GM19193 (cell line): ENCODE data around the gene NUDC.

Experiments used
- POLR2A ChIP-seq: IDR thresholded peaks from 4 replicates; pipeline ENCODE4 v1.6.1; 2011; ENCODE audit not compliant: insufficient read depth, insufficient read length; ENCODE audit errors: extremely low read depth

Gene NUDC

DNA sequence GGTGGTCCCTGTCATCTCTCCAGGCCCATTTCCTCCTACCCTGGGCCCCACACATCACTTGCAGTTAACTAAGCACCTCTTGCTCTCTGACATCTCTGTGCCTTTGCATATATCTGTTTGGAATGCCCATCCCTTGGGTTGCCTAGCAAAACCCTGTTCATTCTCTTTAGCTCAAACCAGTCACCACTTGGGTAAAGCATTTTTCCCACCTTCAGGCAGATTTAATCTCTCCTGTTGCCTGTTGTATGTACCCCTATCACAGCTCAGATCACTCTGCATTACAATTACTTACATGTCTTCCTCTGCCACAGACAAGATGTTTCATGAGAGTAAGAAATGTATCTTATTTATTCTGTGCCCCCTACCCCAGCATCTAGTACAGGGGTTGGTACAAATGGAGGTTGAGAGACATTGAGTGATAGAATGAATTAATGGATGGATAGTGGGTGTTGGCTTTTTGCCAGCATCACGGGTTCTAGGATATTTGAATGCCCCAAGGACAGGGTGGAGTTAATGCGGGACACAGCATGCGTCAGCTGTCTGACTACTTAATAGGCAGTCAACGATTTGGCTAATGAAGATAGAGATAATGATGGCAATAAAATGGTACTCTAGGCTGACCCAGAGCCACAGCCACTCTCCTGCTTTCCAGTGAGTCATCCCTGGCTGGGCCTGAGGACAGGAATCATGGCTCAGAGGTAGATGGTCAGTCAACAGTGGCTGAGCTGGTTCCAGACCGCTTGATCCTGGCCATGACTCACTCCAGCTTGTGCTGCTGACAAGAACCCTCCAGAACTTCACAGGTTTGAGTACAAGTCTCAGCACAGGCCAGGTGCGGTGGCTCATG, 14.2 kb upstream of the NUDC start:
- no peak for TF ChIP-seq POLR2A

DNA sequence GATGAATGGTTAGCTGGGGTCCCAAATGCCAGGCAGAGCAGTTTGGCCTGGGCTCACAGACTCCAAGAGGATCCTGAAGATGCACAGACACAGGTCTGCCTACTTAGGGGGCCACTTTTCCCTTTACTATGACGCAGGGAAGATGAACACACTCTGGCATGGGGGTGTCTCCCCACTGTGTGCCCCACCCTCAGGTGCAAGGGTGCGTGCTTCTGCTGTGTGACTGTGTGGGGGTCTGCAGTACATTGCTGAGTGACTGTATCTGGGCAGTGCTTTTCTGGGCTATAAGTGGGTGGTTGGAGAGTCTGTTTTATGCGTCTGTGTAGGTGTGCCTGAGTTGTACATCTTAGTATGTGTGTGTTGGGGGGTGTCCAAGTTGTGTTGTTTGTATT, 11.6 kb upstream of the NUDC start:
- no peak for TF ChIP-seq POLR2A

GRCh38 chr1:26910343-26911160, 11.0 kb upstream of the NUDC start:
- no peak for TF ChIP-seq POLR2A

DNA sequence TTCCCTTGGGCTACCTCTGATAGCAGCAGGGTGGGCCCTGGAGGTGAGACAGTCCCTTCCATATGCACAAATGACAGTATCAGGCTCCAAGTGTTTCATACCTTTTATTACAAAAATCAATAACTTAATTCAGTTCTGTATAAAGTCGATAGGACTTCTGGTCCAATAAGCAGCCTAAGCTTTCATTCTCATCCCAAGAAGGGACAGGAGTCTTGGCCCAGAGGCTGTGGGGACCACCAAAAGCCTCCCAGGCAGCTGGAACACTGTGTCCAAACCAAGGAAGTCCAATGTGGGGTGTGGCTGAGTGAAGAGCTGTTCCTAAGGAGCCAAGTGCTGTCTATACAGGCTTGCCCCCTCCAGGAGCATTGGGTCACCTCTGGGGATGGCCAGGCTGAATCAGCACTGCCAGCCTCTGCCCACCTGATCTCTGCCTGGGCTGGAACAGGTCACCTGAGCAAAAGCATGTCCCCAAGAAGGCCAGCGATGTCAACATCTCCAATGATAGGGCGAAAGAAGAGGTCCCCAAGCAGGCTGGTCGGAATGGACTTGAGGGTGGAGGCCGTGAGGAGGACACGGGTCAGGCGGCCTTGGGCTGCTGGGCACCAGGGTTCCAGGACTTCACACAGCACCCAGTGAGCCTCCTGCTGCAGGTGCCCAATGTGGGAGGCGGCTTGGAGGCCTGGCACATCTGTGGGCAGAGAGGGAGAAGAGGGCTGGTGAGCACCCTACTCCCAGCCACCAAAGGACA, 10.0 kb upstream of the NUDC start:
- TF ChIP-seq POLR2A: no peak

DNA sequence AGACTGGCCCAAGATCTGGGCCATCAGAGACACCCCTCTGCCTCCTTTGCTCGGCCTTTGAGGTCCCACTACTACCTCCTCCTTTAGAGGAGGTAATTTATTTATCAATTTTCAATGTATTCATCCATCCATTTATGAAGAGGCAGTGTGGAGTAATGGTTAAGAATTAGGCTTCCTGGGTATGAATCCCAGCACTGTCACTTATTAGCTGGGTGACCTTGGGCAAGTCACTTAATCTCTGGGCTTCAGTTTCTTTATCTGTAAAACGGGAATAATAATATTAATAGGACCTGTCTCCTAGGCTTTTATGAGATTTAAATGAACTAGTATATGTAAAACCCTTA, 9.4 kb upstream of the NUDC start:
- TF ChIP-seq POLR2A: no peak

DNA sequence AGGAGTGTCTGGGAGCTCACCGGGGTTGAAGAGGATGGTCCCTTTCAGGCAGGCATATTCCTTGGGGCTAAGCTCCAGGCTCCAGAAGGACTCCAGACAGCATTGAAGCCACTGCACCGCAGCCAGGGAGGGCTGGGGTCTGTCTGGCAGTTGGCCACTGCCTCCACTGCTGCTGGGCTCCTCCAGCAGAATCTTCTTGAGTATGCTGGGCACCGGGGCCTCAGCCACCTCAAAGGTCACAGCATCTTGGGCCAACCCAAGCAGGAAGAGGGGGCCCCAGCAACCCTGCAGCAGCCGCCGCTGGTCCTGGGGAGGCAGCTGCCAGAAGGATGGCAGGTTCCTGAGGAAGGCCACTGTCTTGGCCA, 8.2 kb upstream of the NUDC start:
- no peak for TF ChIP-seq POLR2A

- TF ChIP-seq POLR2A: no peak
Observed at GRCh38 chr1:26913754-26914619, 7.6 kb upstream of the NUDC start, which contains the start of gene NR0B2. Gene NR0B2, minus strand, starts transcription at chr1:26913975. Its CDS starts 35 bp downstream, at chr1:26913940.

- no peak for TF ChIP-seq POLR2A
Observed at GRCh38 chr1:26915204-26915842, 6.2 kb upstream of the NUDC start.

DNA sequence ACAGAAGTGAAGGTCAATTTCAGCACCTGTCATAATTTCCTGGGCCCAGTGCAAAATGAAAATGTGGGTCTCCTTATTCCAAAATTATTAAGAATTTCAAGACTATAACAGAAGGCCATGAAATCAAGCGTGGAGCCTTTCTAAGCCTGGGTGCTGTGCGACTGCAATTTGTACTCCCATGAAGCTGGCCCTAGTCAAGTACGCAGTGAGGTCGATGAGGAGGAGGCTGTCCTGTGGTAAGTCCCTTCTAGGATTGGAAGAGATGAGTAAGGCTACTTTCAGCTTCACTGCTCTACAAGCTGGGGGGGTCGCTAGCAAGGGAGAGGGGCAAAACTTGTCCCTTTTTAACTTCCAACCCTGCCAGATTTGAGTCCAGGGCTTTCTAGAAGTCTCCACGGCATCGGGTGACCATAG, 410 bp upstream of the NUDC start:
- TF ChIP-seq POLR2A: no peak

DNA sequence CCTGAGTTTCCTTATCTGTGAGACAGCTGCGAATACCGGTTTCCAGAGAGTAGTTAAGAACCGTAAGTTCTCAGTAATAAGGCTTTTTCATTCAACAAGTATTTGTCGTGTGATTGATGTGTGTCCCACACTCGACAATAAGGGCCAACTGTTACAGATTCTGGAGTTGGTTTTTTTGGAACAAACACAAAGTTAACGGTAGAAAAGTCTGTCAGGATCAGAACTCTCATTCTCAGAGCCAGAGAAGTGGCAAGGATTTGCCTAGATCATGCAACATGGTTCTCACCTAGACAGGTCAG, 837 bp downstream of the NUDC start:
- no peak for TF ChIP-seq POLR2A

GRCh38 chr1:26922901-26923300, 1.4 kb downstream of the NUDC start:
- TF ChIP-seq POLR2A: no peak

- no peak for TF ChIP-seq POLR2A
Observed at GRCh38 chr1:26923711-26924110, 2.2 kb downstream of the NUDC start.

GRCh38 chr1:26932531-26932930, 11.0 kb downstream of the NUDC start:
- no peak for TF ChIP-seq POLR2A

DNA sequence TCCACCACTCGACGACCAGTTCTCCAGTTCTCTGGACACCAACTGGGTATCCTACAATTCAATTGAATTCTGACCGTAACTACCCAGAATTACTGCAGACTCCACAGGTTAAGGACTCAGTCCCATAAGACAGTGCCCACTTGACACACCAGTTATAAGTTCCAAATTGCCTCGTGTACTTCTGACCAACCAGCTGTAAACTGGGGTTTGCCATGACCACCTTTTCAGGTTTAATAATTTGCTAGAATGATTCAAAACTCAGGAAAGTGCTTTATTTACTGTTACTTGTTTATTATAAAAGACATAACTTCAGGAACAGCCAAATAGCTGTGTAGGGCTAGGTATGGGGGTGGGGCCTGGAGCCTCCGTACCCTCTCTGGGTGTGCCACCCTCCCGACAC, 15.3 kb downstream of the NUDC start:
- TF ChIP-seq POLR2A: no peak
